IPS DF 6.9 (cell line): ENCODE data around the gene LMOD2.

Source experiments
- DNase-seq: peaks from one replicate; pipeline ENCODE4 v3.0.0-alpha.2; 2013; ENCODE audit warnings: low read depth, low spot score
- H3K27ac ChIP-seq: one replicate; pipeline ENCODE4 v1.5.1; 2013; ENCODE audit warnings: low read length, control low read depth
- H3K27me3 ChIP-seq: 2 replicates; pipeline ENCODE4 v1.6.1; 2013; ENCODE audit warnings: mild to moderate bottlenecking, low read length; ENCODE audit not compliant: control insufficient read depth, insufficient read depth
- H3K36me3 ChIP-seq: 2 replicates; pipeline ENCODE4 v1.6.1; 2013; ENCODE audit warnings: low read length; ENCODE audit not compliant: control insufficient read depth, insufficient read depth
- H3K4me1 ChIP-seq: 2 replicates; pipeline ENCODE4 v1.6.1; 2013; ENCODE audit warnings: low read length; ENCODE audit not compliant: control insufficient read depth, insufficient read depth
- H3K4me3 ChIP-seq: 2 replicates; pipeline ENCODE4 v1.5.1; 2013; ENCODE audit warnings: mild to moderate bottlenecking, low read length
- H3K9me3 ChIP-seq: 2 replicates; pipeline ENCODE4 v1.6.1; 2013; ENCODE audit warnings: low read length, inconsistent platforms; ENCODE audit not compliant: control insufficient read depth, insufficient read depth
- WGBS: extraction: QIAGEN DNeasy Blood & Tissue Kit; methylation state at CpG from one replicate; pipeline ENCODE4 v1.1.7; 2013; ENCODE audit warnings: mixed read lengths, missing lambda C conversion rate; ENCODE audit not compliant: insufficient read length, insufficient coverage; 5-methylcytosine and 5-hydroxymethylcytosine counted together

LMOD2 gene

GRCh38 chr7:123673137-123673732, 17.6 kb downstream of the LMOD2 start:
- Histone ChIP-seq H3K4me3 (no peak overlapping the region), H3K27ac (no peak overlapping the region), H3K9me3 (no peaks in the 10 kb centered on the region), H3K4me1 (peaks cover 2% of the 10 kb centered on the region; the same call in 1 of the 2 replicates), H3K27me3 (no peaks in the 10 kb centered on the region), H3K36me3 (no peaks in the 10 kb centered on the region)
- no CpG with 5 or more reads among the region's 5 CpGs for WGBS
- DNase-seq: no peak

- no CpG with 5 or more reads among the region's 3 CpGs for WGBS
- H3K4me3 ChIP-seq: no peak overlapping the region
- DNase-seq: no peak
- no peaks in the 10 kb centered on the region for H3K36me3 ChIP-seq
- H3K9me3 ChIP-seq: no peaks in the 10 kb centered on the region
- peaks cover 2% of the 10 kb centered on the region; the same call in 1 of the 2 replicates for H3K4me1 ChIP-seq
- H3K27ac ChIP-seq: no peak overlapping the region
- H3K27me3 ChIP-seq: no peaks in the 10 kb centered on the region
Measured at GRCh38 chr7:123673752-123674398, 18.2 kb downstream of the LMOD2 start.

- Histone ChIP-seq H3K4me3 (no peak overlapping the region), H3K36me3 (no peaks in the 10 kb centered on the region), H3K9me3 (no peaks in the 10 kb centered on the region), H3K4me1 (peaks cover under 1% of the 10 kb centered on the region; the same call in 1 of the 2 replicates), H3K27ac (no peak overlapping the region), H3K27me3 (no peaks in the 10 kb centered on the region)
- no CpG with 5 or more reads among the region's 2 CpGs for WGBS
- no peak for DNase-seq
Measured at GRCh38 chr7:123674399-123675180, 18.9 kb downstream of the LMOD2 start.

GRCh38 chr7:123675181-123675473, 19.5 kb downstream of the LMOD2 start:
- no peak for DNase-seq
- H3K27me3 ChIP-seq: no peaks in the 10 kb centered on the region
- no peak overlapping the region for H3K4me3 ChIP-seq
- H3K36me3 ChIP-seq: no peaks in the 10 kb centered on the region
- H3K27ac ChIP-seq: no peak overlapping the region
- H3K4me1 ChIP-seq: no peaks in the 10 kb centered on the region
- H3K9me3 ChIP-seq: no peaks in the 10 kb centered on the region

GRCh38 chr7:123677061-123677715, 21.5 kb downstream of the LMOD2 start:
- no peak overlapping the region for H3K27ac ChIP-seq
- no peaks in the 10 kb centered on the region for H3K36me3 ChIP-seq
- DNase-seq: no peak
- H3K4me1 ChIP-seq: no peaks in the 10 kb centered on the region
- no CpG with 5 or more reads among the region's 2 CpGs for WGBS
- no peaks in the 10 kb centered on the region for H3K27me3 ChIP-seq
- no peak overlapping the region for H3K4me3 ChIP-seq
- no peaks in the 10 kb centered on the region for H3K9me3 ChIP-seq

GRCh38 chr7:123679614-123680013, 23.9 kb downstream of the LMOD2 start:
- no peaks in the 10 kb centered on the region for H3K36me3 ChIP-seq
- no peaks in the 10 kb centered on the region for H3K27me3 ChIP-seq
- no peaks in the 10 kb centered on the region for H3K4me1 ChIP-seq
- H3K27ac ChIP-seq: no peak overlapping the region
- no peaks in the 10 kb centered on the region for H3K9me3 ChIP-seq
- no peak for DNase-seq
- H3K4me3 ChIP-seq: no peak overlapping the region
- no CpG with 5 or more reads among the region's 3 CpGs for WGBS

GRCh38 chr7:123680580-123680979, 24.9 kb downstream of the LMOD2 start:
- no peaks in the 10 kb centered on the region for H3K27me3 ChIP-seq
- no peak for DNase-seq
- no peaks in the 10 kb centered on the region for H3K36me3 ChIP-seq
- H3K4me3 ChIP-seq: no peak overlapping the region
- H3K27ac ChIP-seq: no peak overlapping the region
- no peaks in the 10 kb centered on the region for H3K9me3 ChIP-seq
- no peaks in the 10 kb centered on the region for H3K4me1 ChIP-seq
- WGBS: no CpG with 5 or more reads among the region's 3 CpGs

- Histone ChIP-seq H3K27me3 (no peaks in the 10 kb centered on the region), H3K36me3 (no peaks in the 10 kb centered on the region), H3K9me3 (no peaks in the 10 kb centered on the region), H3K4me1 (no peaks in the 10 kb centered on the region), H3K27ac (no peak overlapping the region), H3K4me3 (no peak overlapping the region)
- DNase-seq: no peak
- WGBS: 100% methylated on average over 1 of the region's 2 CpGs
Measured at GRCh38 chr7:123681561-123681960, 25.9 kb downstream of the LMOD2 start.

- no CpG with 5 or more reads among the region's 1 CpG for WGBS
- H3K4me3 ChIP-seq: no peak overlapping the region
- no peaks in the 10 kb centered on the region for H3K9me3 ChIP-seq
- H3K36me3 ChIP-seq: no peaks in the 10 kb centered on the region
- no peaks in the 10 kb centered on the region for H3K4me1 ChIP-seq
- no peak overlapping the region for H3K27ac ChIP-seq
- H3K27me3 ChIP-seq: no peaks in the 10 kb centered on the region
- no peak for DNase-seq
Measured at GRCh38 chr7:123682690-123683089, 27.0 kb downstream of the LMOD2 start.

GRCh38 chr7:123687161-123687560, 31.5 kb downstream of the LMOD2 start:
- H3K27me3 ChIP-seq: no peaks in the 10 kb centered on the region
- H3K4me1 ChIP-seq: no peaks in the 10 kb centered on the region
- H3K9me3 ChIP-seq: no peaks in the 10 kb centered on the region
- no peak for DNase-seq
- H3K36me3 ChIP-seq: no peaks in the 10 kb centered on the region
- H3K27ac ChIP-seq: no peak overlapping the region
- H3K4me3 ChIP-seq: no peak overlapping the region
- WGBS: 100% methylated on average over 1 of the region's 2 CpGs
